ENCODE data around the gene ASGR1. TPM values are rescaled to one million over a fixed set of nuclear protein-coding genes. Genes with fewer than 3 reads are reported as not detected.

ASGR1 gene
- total and polyA plus RNA-seq, 7 experiments from 2014 or later, result 0.79 to 11.9 (median 1.3) TPM; not detected in 3

- no peaks in the 10 kb centered on the region for H3K27me3 ChIP-seq (ENCODE audit: control insufficient read depth in 2 of 2, insufficient read depth in 2 of 2, low read length in 2 of 2)
- peak overlapping the region; percentile 73 for H3K4me3 ChIP-seq (ENCODE audit: low read length)
- H3K9me3 Mint-ChIP-seq, result peaks cover 0 to 2% (median 0%) of the 10 kb centered on the region in 11 donors
- peaks cover 0 to 43% (median 4%) of the 10 kb centered on the region in 3 experiments for H3K36me3 ChIP-seq (ENCODE audit: control insufficient read depth in 2 of 3, insufficient read depth in 3 of 3, low read length in 3 of 3)
- peak overlapping the region; percentile 88 to 95 (median 90) for H3K4me3 Mint-ChIP-seq
- H3K4me1 Mint-ChIP-seq, result peaks cover 34 to 53% (median 47%) of the 10 kb centered on the region in 7 donors
- H3K4me1 ChIP-seq (ENCODE audit: control insufficient read depth in 2 of 2, insufficient read depth in 2 of 2, low read length in 2 of 2), result peaks cover 21 to 41% of the 10 kb centered on the region in 2 donors
- H3K27ac Mint-ChIP-seq, result peak overlapping the region; percentile 68 to 98 (median 91)
- POLR2A ChIA-PET, result interaction anchor here (0.6 to 13.7 kb wide), 8 partner anchors 16 to 1163 kb away, joined by 3 to 265 read pairs (median 4); partner anchors contain the start of genes CTDNEP1, DVL2, ELP5 and GABARAP
- H3K36me3 Mint-ChIP-seq, result peaks cover 0 to 14% (median 3%) of the 10 kb centered on the region in 5 donors
- intact Hi-C loops (cut with micrococcal nuclease), result loop anchor here (1.0 kb wide), 2 partner anchors 14 to 76 kb away; partner anchors contain the start of gene DVL2 (in 1 of the 2)
- H3K27ac ChIP-seq (ENCODE audit: low read depth, low read length), result peak overlapping the region; percentile 75
- DNase-seq (peak in 7 of 9 donors; percentile 47 to 67 (median 57)), ATAC-seq (peak; percentile 64)
- CTCF ChIA-PET, result interaction anchor here (0.6 to 3.1 kb wide), 11 partner anchors 14 to 466 kb away, joined by 3 to 22 read pairs (median 4); partner anchors contain the start of genes DVL2, GABARAP, PHF23 and TP53
- no peaks in the 10 kb centered on the region for H3K27me3 Mint-ChIP-seq
- no peaks in the 10 kb centered on the region for H3K9me3 ChIP-seq (ENCODE audit: control insufficient read depth in 2 of 3, low read length in 3 of 3)
Measured at GRCh38 chr17:7220593-7221277, 41.6 kb upstream of the ASGR1 start.

DNA sequence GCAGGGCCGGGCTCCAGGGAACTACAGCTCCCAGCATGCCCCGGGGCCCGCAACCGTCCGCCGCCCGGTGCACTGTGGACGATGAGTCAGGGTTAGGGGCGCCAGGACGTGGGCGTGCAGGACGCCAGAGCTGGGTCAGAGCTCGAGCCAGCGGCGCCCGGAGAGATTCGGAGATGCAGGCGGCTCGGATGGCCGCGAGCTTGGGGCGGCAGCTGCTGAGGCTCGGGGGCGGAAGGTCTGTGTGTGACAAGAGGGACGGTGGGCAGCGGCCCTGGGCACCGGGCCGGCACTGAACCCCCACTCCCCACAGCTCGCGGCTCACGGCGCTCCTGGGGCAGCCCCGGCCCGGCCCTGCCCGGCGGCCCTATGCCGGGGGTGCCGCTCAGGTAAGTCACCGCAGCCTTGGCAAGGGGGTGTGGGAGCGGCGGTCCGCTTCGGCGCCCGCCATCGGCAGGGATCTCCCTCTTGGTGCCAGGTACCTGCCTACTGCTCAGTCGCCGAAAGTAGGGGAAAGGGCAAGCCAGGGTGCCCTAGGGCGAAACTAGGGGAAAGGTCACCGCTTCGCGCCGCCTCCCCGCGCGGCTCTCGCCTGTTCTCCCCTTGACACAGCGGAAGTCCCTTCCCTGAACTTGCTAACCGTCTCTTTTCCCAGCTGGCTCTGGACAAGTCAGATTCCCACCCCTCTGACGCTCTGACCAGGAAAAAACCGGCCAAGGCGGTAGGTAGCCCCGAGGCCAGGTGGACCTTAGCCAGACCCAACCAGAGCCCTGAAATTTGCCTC lies 40.8 kb upstream of the ASGR1 start, which contains the start of the genes ACADVL and DLG4:
ACADVL (plus strand) TSS at position 127 of the 781 bp plus-strand sequence; CDS start at position 174, 47 bp downstream.
DLG4 (minus strand) TSS at position 25 of the 781 bp plus-strand sequence.
- Histone ChIP-seq H3K4me1 (ENCODE audit: control insufficient read depth in 2 of 2, insufficient read depth in 2 of 2, low read length in 2 of 2) (peaks cover 25 to 47% of the 10 kb centered on the region in 2 donors), H3K27me3 (ENCODE audit: control insufficient read depth in 2 of 2, insufficient read depth in 2 of 2, low read length in 2 of 2) (no peaks in the 10 kb centered on the region), H3K36me3 (ENCODE audit: control insufficient read depth in 2 of 3, insufficient read depth in 3 of 3, low read length in 3 of 3) (peaks cover 0 to 35% (median 4%) of the 10 kb centered on the region in 3 experiments), H3K27ac (ENCODE audit: low read depth, low read length) (peak within 1 kb of the TSS; percentile 75), H3K9me3 (ENCODE audit: control insufficient read depth in 2 of 3, low read length in 3 of 3) (no peaks in the 10 kb centered on the region), H3K4me3 (ENCODE audit: low read length) (peak within 1 kb of the TSS; percentile 73)
- Mint-ChIP-seq H3K4me3 (peak within 1 kb of the TSS; percentile 88 to 95 (median 91)), H3K27me3 (no peaks in the 10 kb centered on the region), H3K36me3 (peaks cover 0 to 14% (median 3%) of the 10 kb centered on the region in 5 donors), H3K27ac (peak within 1 kb of the TSS; percentile 81 to 98 (median 96)), H3K9me3 (peaks cover 0 to 2% (median 0%) of the 10 kb centered on the region in 11 donors), H3K4me1 (peaks cover 35 to 61% (median 55%) of the 10 kb centered on the region in 7 donors)
- intact Hi-C loops (cut with micrococcal nuclease), result loop anchor here (1.0 to 10.0 kb wide), 7 partner anchors 14 to 625 kb away; partner anchors contain the start of genes C17orf100 (in 1 of the 2), DVL2 (in 1 of the 2), ELP5 (in 1 of the 2) and KDM6B (in 1 of the 2)
- peak; percentile 45 to 87 (median 56) for DNase-seq
- ChIA-PET POLR2A (interaction anchor here (0.6 to 13.7 kb wide), 10 partner anchors 8 to 1164 kb away, joined by 3 to 265 read pairs (median 6); partner anchors contain the start of genes CTDNEP1, DVL2, ELP5 and GABARAP), CTCF (interaction anchor here (0.5 to 3.1 kb wide), 9 partner anchors 15 to 467 kb away, joined by 3 to 22 read pairs (median 3); partner anchors contain the start of genes DVL2, GABARAP, NEURL4 and PHF23)
- ATAC-seq, result peak; percentile 76

DNA sequence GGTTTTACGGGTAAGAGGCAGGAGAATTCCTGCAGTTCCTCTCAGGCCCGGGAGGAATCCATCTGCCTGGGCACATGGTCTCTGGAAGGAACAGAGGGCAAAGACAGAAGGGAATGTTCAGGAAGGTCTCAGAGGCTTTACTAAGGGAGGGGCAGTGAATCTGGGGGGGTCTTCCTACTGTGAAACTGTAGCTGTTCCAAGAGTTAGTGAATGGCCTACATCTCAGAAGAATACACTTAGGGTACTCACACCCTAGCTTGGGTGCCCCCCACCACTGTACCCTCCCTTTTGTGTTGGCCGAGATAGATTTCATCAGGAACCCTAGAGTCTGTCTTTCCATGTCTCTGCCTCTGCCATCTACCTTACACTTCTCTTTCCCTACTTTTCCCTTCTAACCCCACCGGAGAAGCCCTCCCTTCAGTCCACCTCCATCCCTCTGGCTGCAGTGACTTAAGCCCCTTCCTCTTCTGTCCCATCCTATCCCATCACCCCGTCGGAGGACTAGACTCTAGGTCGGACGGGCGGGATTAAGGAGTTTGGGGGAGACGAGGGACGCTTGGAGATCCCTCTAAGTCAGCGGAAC lies 40.1 kb upstream of the ASGR1 start:
- intact Hi-C loops (cut with micrococcal nuclease), result loop anchor here (1.0 to 10.0 kb wide), 7 partner anchors 15 to 625 kb away; partner anchors contain the start of genes C17orf100 (in 1 of the 2), DVL2 (in 1 of the 2), ELP5 (in 1 of the 2) and KDM6B (in 1 of the 2)
- Histone ChIP-seq H3K36me3 (ENCODE audit: control insufficient read depth in 2 of 3, insufficient read depth in 3 of 3, low read length in 3 of 3) (peaks cover 0 to 29% (median 4%) of the 10 kb centered on the region in 3 experiments), H3K27ac (ENCODE audit: low read depth, low read length) (peak overlapping the region; percentile 75), H3K9me3 (ENCODE audit: control insufficient read depth in 2 of 3, low read length in 3 of 3) (no peaks in the 10 kb centered on the region), H3K27me3 (ENCODE audit: control insufficient read depth in 2 of 2, insufficient read depth in 2 of 2, low read length in 2 of 2) (no peaks in the 10 kb centered on the region), H3K4me3 (ENCODE audit: low read length) (peak overlapping the region; percentile 73), H3K4me1 (ENCODE audit: control insufficient read depth in 2 of 2, insufficient read depth in 2 of 2, low read length in 2 of 2) (peaks cover 30 to 51% of the 10 kb centered on the region in 2 donors)
- no peaks in the 10 kb centered on the region for H3K27me3 Mint-ChIP-seq
- H3K9me3 Mint-ChIP-seq, result peaks cover 0 to 6% (median 0%) of the 10 kb centered on the region in 11 donors
- ChIA-PET CTCF (interaction anchor here (1.1 to 3.1 kb wide), 5 partner anchors 13 to 77 kb away, joined by 3 to 22 read pairs (median 6); partner anchors contain the start of genes DVL2, GABARAP and PHF23), POLR2A (interaction anchor here (0.6 to 13.7 kb wide), 7 partner anchors 9 to 638 kb away, joined by 3 to 265 read pairs (median 6); partner anchors contain the start of genes CTDNEP1, DVL2, ELP5 and GABARAP)
- peak overlapping the region; percentile 81 to 98 (median 96) for H3K27ac Mint-ChIP-seq
- ATAC-seq (no peak), DNase-seq (no peak)
- peaks cover 0 to 14% (median 3%) of the 10 kb centered on the region in 5 donors for H3K36me3 Mint-ChIP-seq
- H3K4me1 Mint-ChIP-seq, result peaks cover 35 to 67% (median 62%) of the 10 kb centered on the region in 7 donors
- H3K4me3 Mint-ChIP-seq, result peak overlapping the region; percentile 88 to 95 (median 91)

DNA sequence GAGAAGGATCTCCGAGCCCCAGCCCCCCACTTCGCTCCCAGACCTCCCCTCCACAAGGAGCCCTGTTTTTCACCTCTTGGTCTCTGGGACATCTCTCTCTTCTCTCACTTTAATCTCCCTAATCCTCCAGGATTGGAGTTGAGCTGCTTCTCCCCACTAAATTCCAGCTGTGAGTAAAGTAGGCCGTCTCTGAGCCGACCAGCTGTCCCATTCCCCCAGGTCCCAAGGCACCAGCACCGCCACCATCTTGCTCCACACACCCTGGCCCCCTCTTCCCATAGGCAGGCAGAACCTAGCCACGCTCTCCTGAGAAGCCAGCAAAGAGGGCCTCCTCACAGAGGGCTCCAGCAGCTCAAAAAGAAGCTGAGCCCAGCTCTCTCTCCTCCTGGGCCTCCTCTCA lies 39.6 kb upstream of the ASGR1 start:
- CTCF ChIA-PET, result interaction anchor here (1.1 to 2.7 kb wide), 3 partner anchors 13 to 78 kb away, joined by 3 to 22 read pairs (median 6); partner anchors contain the start of gene DVL2
- Mint-ChIP-seq H3K4me3 (peak overlapping the region; percentile 88 to 95 (median 91)), H3K9me3 (peaks cover 0 to 6% (median 0%) of the 10 kb centered on the region in 11 donors), H3K4me1 (peaks cover 38 to 71% (median 67%) of the 10 kb centered on the region in 7 donors), H3K27me3 (no peaks in the 10 kb centered on the region), H3K36me3 (peaks cover 0 to 10% (median under 1%) of the 10 kb centered on the region in 5 donors), H3K27ac (peak overlapping the region; percentile 81 to 98 (median 96))
- peak overlapping the region; percentile 75 for H3K27ac ChIP-seq (ENCODE audit: low read depth, low read length)
- no peaks in the 10 kb centered on the region for H3K9me3 ChIP-seq (ENCODE audit: control insufficient read depth in 2 of 3, low read length in 3 of 3)
- DNase-seq (no peak), ATAC-seq (no peak)
- peak overlapping the region; percentile 73 for H3K4me3 ChIP-seq (ENCODE audit: low read length)
- peaks cover 34 to 52% of the 10 kb centered on the region in 2 donors for H3K4me1 ChIP-seq (ENCODE audit: control insufficient read depth in 2 of 2, insufficient read depth in 2 of 2, low read length in 2 of 2)
- intact Hi-C loops (cut with micrococcal nuclease), result loop anchor here (1.0 to 10.0 kb wide), 7 partner anchors 14 to 626 kb away; partner anchors contain the start of genes C17orf100 (in 1 of the 2), DVL2 (in 1 of the 2), ELP5 (in 1 of the 2) and KDM6B (in 1 of the 2)
- peaks cover 0 to 23% (median 0%) of the 10 kb centered on the region in 3 experiments for H3K36me3 ChIP-seq (ENCODE audit: control insufficient read depth in 2 of 3, insufficient read depth in 3 of 3, low read length in 3 of 3)
- POLR2A ChIA-PET, result interaction anchor here (0.6 to 13.7 kb wide), 8 partner anchors 10 to 638 kb away, joined by 3 to 265 read pairs (median 4); partner anchors contain the start of genes CTDNEP1, DVL2, ELP5 and GABARAP
- H3K27me3 ChIP-seq (ENCODE audit: control insufficient read depth in 2 of 2, insufficient read depth in 2 of 2, low read length in 2 of 2), result no peaks in the 10 kb centered on the region

DNA sequence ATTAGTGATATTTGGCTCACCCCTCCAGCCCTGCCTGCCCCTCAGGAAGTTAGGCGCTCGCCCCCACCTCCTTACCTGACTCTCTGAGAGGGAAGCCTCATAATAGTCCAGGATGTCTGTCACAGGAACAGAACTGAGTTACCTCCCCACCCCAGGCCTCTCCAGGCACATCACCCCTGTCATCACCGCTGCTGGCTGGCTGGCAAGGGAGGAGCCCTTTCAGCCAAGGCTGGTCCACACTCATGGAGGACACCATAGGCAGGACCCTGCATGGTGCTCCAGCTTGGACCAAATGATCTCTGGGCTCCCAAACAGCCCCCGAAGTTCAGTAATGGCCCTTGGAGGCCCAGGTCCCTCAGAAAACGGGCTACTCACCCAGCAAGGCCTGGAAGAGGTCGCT lies 39.0 kb upstream of the ASGR1 start:
- intact Hi-C loops (cut with micrococcal nuclease), result loop anchor here (2.0 to 10.0 kb wide), 4 partner anchors 13 to 627 kb away; partner anchors contain the start of genes C17orf100 (in 1 of the 2), KDM6B (in 1 of the 2) and MED31 (in 1 of the 2)
- ATAC-seq, result no peak
- peak overlapping the region; percentile 62 to 98 (median 88) for H3K27ac Mint-ChIP-seq
- Histone ChIP-seq H3K4me1 (ENCODE audit: control insufficient read depth in 2 of 2, insufficient read depth in 2 of 2, low read length in 2 of 2) (peaks cover 35 to 57% of the 10 kb centered on the region in 2 donors), H3K36me3 (ENCODE audit: control insufficient read depth in 2 of 3, insufficient read depth in 3 of 3, low read length in 3 of 3) (peaks cover 0 to 17% (median 0%) of the 10 kb centered on the region in 3 experiments), H3K4me3 (ENCODE audit: low read length) (peak overlapping the region; percentile 45), H3K27me3 (ENCODE audit: control insufficient read depth in 2 of 2, insufficient read depth in 2 of 2, low read length in 2 of 2) (no peaks in the 10 kb centered on the region), H3K9me3 (ENCODE audit: control insufficient read depth in 2 of 3, low read length in 3 of 3) (no peaks in the 10 kb centered on the region), H3K27ac (ENCODE audit: low read depth, low read length) (peak overlapping the region; percentile 75)
- no peaks in the 10 kb centered on the region for H3K27me3 Mint-ChIP-seq
- ChIA-PET POLR2A (interaction anchor here (0.7 to 13.7 kb wide), 3 partner anchors 10 to 63 kb away, joined by 3 to 265 read pairs (median 8); partner anchors contain the start of genes DVL2, GABARAP, PHF23 and SLC2A4), CTCF (interaction anchor here (0.5 to 1.1 kb wide), 2 partner anchors 12 to 61 kb away, joined by 3 to 4 read pairs; no protein-coding TSS in a partner anchor)
- peak overlapping the region; percentile 75 to 92 (median 86) for H3K4me3 Mint-ChIP-seq
- peaks cover 44 to 77% (median 73%) of the 10 kb centered on the region in 7 donors for H3K4me1 Mint-ChIP-seq
- DNase-seq, result no peak
- peaks cover 0 to 6% (median 0%) of the 10 kb centered on the region in 11 donors for H3K9me3 Mint-ChIP-seq
- peaks cover 0 to 5% (median 0%) of the 10 kb centered on the region in 5 donors for H3K36me3 Mint-ChIP-seq

All from naive thymus-derived CD4-positive, alpha-beta T cell (primary cell).